ENCODE data around the gene ITPA.

The ITPA gene

GRCh38 chr20:3227506-3227905 lies 18.2 kb downstream of the ITPA start:
- H3K4me3 ChIP-seq (replicated peaks in 1 of 2; ENCODE audit: low read depth in 2 of 2, low read length in 2 of 2) = no peak overlapping the region
- DNase-seq (ENCODE audit: low read depth in 2 of 2) = no peak
- TF ChIP-seq CTCF (IDR thresholded peaks at IDR 0.05; ENCODE audit: low read depth, low read length) = no peak

- no peak overlapping the region for H3K4me3 ChIP-seq (replicated peaks in 1 of 2; ENCODE audit: low read depth in 2 of 2, low read length in 2 of 2)
- TF ChIP-seq CTCF (IDR thresholded peaks at IDR 0.05; ENCODE audit: low read depth, low read length) = no peak
- DNase-seq (ENCODE audit: low read depth in 2 of 2) = no peak
Measured at GRCh38 chr20:3227936-3228749, 18.8 kb downstream of the ITPA start.

GRCh38 chr20:3228750-3229032 lies 19.4 kb downstream of the ITPA start:
- no peak for DNase-seq (ENCODE audit: low read depth in 2 of 2)
- no peak overlapping the region for H3K4me3 ChIP-seq (replicated peaks in 1 of 2; ENCODE audit: low read depth in 2 of 2, low read length in 2 of 2)
- TF ChIP-seq CTCF (IDR thresholded peaks at IDR 0.05; ENCODE audit: low read depth, low read length) = no peak

DNA sequence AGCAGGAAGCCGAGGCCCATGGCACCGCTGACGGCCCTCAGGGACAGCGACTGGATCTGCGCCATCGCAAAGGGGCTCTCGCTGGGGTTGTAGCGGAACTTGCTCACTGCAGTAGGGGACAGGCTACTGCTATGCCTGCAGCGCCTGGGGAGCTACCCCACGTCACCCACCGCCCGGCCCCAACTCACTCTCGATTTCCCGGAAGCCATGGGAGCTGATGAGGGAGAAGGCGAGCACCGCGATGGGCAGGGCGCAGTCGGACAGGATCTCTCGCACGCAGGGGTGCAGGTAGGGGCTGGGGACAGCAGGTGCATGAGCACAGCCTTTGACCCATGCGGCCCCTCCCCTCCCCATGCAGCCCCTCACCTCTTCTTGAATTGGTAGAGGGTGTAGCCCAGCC lies 19.9 kb downstream of the ITPA start:
- DNase-seq (ENCODE audit: low read depth in 2 of 2) = no peak
- H3K4me3 ChIP-seq (replicated peaks in 1 of 2; ENCODE audit: low read depth in 2 of 2, low read length in 2 of 2) = no peak overlapping the region
- TF ChIP-seq CTCF (IDR thresholded peaks at IDR 0.05; ENCODE audit: low read depth, low read length) = no peak

- DNase-seq (ENCODE audit: low read depth in 2 of 2) = no peak
- H3K4me3 ChIP-seq (replicated peaks in 1 of 2; ENCODE audit: low read depth in 2 of 2, low read length in 2 of 2) = no peak overlapping the region
- TF ChIP-seq CTCF (IDR thresholded peaks at IDR 0.05; ENCODE audit: low read depth, low read length) = no peak
Measured at GRCh38 chr20:3229798-3230197, 20.5 kb downstream of the ITPA start.

DNA sequence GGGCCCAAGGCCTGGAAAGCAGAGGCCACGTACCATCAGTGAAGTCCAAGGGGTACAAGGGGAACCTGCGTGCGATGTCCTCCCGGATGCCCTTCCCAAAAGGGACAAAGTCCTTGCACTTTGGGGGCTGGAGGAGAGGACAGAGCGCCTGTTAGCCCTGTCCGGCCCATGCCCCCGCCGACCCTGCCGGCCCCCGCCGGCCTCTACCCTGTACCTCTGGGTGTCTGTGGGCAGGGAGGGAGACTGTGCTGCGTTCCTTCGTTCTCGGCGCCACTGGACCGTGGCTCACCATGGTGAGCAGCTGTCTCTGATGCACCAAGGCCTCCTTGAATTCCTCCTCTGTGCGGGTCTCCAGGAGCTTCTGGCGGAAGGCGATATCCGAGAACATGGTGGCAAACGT lies 21.8 kb downstream of the ITPA start:
- no peak for TF ChIP-seq CTCF (IDR thresholded peaks at IDR 0.05; ENCODE audit: low read depth, low read length)
- H3K4me3 ChIP-seq (replicated peaks in 1 of 2; ENCODE audit: low read depth in 2 of 2, low read length in 2 of 2) = no peak overlapping the region
- DNase-seq (ENCODE audit: low read depth in 2 of 2) = no peak

All from cardiac fibroblast (primary cell).